Uterus (tissue), 2 donors: ENCODE data around the gene FDCSP.
"Not testable (repeated sequence)": the region's sequence is repeated elsewhere in the genome, so short reads cannot be mapped to it uniquely, and the experiment has no call there.

Experiments
- POLR2A ChIP-seq, 2 donors: fragments of 450-650 bp; IDR thresholded peaks; one replicate each; pipeline ENCODE4 v1.6.1; 2016; ENCODE audit warnings: antibody characterized with exemption in 2 of 2, mild to moderate bottlenecking in 1 of 2, moderate library complexity in 1 of 2
- TF ChIP-seq, protein P1 (sequence below), 4 experiments: fragments of 200-600 bp in 2 of 4; fragments of 450-650 bp in 2 of 4; sonication (generic) in 2 of 4; IDR thresholded peaks; one replicate each; pipeline ENCODE4 v1.5.1; 2016 to 2019; ENCODE audit warnings: antibody characterized with exemption in 4 of 4, mild to moderate bottlenecking in 2 of 4, moderate library complexity in 1 of 4

GRCh38 chr4:70216550-70216949 is 9.4 kb upstream of the FDCSP start:
- TF ChIP-seq, protein P1, sequence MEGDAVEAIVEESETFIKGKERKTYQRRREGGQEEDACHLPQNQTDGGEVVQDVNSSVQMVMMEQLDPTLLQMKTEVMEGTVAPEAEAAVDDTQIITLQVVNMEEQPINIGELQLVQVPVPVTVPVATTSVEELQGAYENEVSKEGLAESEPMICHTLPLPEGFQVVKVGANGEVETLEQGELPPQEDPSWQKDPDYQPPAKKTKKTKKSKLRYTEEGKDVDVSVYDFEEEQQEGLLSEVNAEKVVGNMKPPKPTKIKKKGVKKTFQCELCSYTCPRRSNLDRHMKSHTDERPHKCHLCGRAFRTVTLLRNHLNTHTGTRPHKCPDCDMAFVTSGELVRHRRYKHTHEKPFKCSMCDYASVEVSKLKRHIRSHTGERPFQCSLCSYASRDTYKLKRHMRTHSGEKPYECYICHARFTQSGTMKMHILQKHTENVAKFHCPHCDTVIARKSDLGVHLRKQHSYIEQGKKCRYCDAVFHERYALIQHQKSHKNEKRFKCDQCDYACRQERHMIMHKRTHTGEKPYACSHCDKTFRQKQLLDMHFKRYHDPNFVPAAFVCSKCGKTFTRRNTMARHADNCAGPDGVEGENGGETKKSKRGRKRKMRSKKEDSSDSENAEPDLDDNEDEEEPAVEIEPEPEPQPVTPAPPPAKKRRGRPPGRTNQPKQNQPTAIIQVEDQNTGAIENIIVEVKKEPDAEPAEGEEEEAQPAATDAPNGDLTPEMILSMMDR (IDR thresholded peaks at IDR 0.05), result not testable (repeated sequence)
- not testable (repeated sequence) for TF ChIP-seq POLR2A (IDR thresholded peaks at IDR 0.05)
